H9 (cell line): ENCODE data around the gene PRUNE1. TPM values are rescaled to one million over a fixed set of nuclear protein-coding genes. Genes with fewer than 3 reads are reported as not detected.

Experiments used
- DNase-seq: peaks from one replicate; pipeline ENCODE4 v3.0.0-alpha.2; 2017
- H2AFZ ChIP-seq: one replicate; pipeline ENCODE4 v1.6.1; 2013; ENCODE audit warnings: mild to moderate bottlenecking, low read length, control low read depth, moderate library complexity
- H2AK5ac ChIP-seq: 2 replicates; pipeline ENCODE4 v1.6.1; 2013; ENCODE audit warnings: low read length, control low read depth, mixed read lengths; ENCODE audit not compliant: insufficient read length
- H2BK120ac ChIP-seq: one replicate; pipeline ENCODE4 v1.6.1; 2013; ENCODE audit warnings: low read depth, mild to moderate bottlenecking, low read length, control low read depth, inconsistent platforms; ENCODE audit not compliant: poor library complexity, severe bottlenecking
- H2BK12ac ChIP-seq: 2 replicates; pipeline ENCODE4 v1.6.1; 2013; ENCODE audit warnings: low read length, control low read depth, mixed read lengths, low read depth; ENCODE audit not compliant: insufficient read length
- H2BK15ac ChIP-seq: 2 replicates; pipeline ENCODE4 v1.6.1; 2013; ENCODE audit warnings: low read depth, low read length, control low read depth
- H2BK20ac ChIP-seq: one replicate; pipeline ENCODE4 v1.6.1; 2013; ENCODE audit warnings: low read depth, mild to moderate bottlenecking, low read length, control low read depth, inconsistent platforms; ENCODE audit not compliant: poor library complexity, severe bottlenecking
- H2BK5ac ChIP-seq: 2 replicates; pipeline ENCODE4 v1.6.1; 2013; ENCODE audit warnings: low read length, control low read depth, mixed read lengths; ENCODE audit not compliant: insufficient read length
- H3K14ac ChIP-seq: 2 replicates; pipeline ENCODE4 v1.6.1; 2013; ENCODE audit warnings: low read length, control low read depth; ENCODE audit not compliant: insufficient read depth
- H3K18ac ChIP-seq: 2 replicates; pipeline ENCODE4 v1.6.1; 2013; ENCODE audit warnings: low read depth, mild to moderate bottlenecking, mixed read lengths, low read length, control low read depth; ENCODE audit not compliant: insufficient read length
- H3K23ac ChIP-seq: 2 replicates; pipeline ENCODE4 v1.6.1; 2013; ENCODE audit warnings: low read length, control low read depth, mixed read lengths, low read depth; ENCODE audit not compliant: insufficient read length
- H3K23me2 ChIP-seq: 2 replicates; pipeline ENCODE4 v1.6.1; 2013; ENCODE audit warnings: low read depth, mild to moderate bottlenecking, mixed read lengths, low read length, control low read depth; ENCODE audit not compliant: insufficient read length, poor library complexity, severe bottlenecking
- H3K27ac ChIP-seq: 2 replicates; pipeline ENCODE4 v1.5.1; 2013; ENCODE audit warnings: low read length, control low read depth, mixed read lengths, low read depth; ENCODE audit not compliant: insufficient read length
- H3K27me3 ChIP-seq: 2 replicates; pipeline ENCODE4 v1.6.1; 2013; ENCODE audit warnings: low read length, control low read depth, inconsistent platforms; ENCODE audit not compliant: insufficient read depth
- H3K4ac ChIP-seq: 2 replicates; pipeline ENCODE4 v1.6.1; 2013; ENCODE audit warnings: low read depth, mild to moderate bottlenecking, control low read depth, inconsistent platforms, low read length, moderate library complexity
- H3K4me1 ChIP-seq: 2 replicates; pipeline ENCODE4 v1.6.1; 2013; ENCODE audit warnings: low read length, control low read depth, inconsistent platforms; ENCODE audit not compliant: insufficient read depth
- H3K4me2 ChIP-seq: 2 replicates; pipeline ENCODE4 v1.6.1; 2013; ENCODE audit warnings: low read length, control low read depth, mixed read lengths; ENCODE audit not compliant: insufficient read length, insufficient read depth
- H3K56ac ChIP-seq: 2 replicates; pipeline ENCODE4 v1.6.1; 2013; ENCODE audit warnings: low read depth, mild to moderate bottlenecking, mixed read lengths, low read length, control low read depth; ENCODE audit not compliant: insufficient read length
- H3K79me1 ChIP-seq: 2 replicates; pipeline ENCODE4 v1.6.1; 2013; ENCODE audit warnings: low read depth, mild to moderate bottlenecking, moderate library complexity, low read length, control low read depth, inconsistent platforms; ENCODE audit not compliant: insufficient read depth, poor library complexity, severe bottlenecking
- H3K79me2 ChIP-seq: 2 replicates; pipeline ENCODE4 v1.6.1; 2013; ENCODE audit warnings: low read length, control low read depth, inconsistent platforms; ENCODE audit not compliant: insufficient read depth
- H3K9ac ChIP-seq: 2 replicates; pipeline ENCODE4 v1.6.1; 2013; ENCODE audit warnings: low read length, control low read depth, mixed read lengths; ENCODE audit not compliant: insufficient read length; ENCODE audit errors: extremely low read depth
- H3K9me3 ChIP-seq: one replicate; pipeline ENCODE4 v1.6.1; 2013; ENCODE audit warnings: low read depth, low read length, inconsistent platforms; ENCODE audit not compliant: control insufficient read depth
- H3T11ph ChIP-seq: one replicate; pipeline ENCODE4 v1.6.1; 2013; ENCODE audit warnings: mild to moderate bottlenecking, low read length, control low read depth, inconsistent platforms
- H4K20me1 ChIP-seq: one replicate; pipeline ENCODE4 v1.6.1; 2013; ENCODE audit not compliant: control insufficient read depth, insufficient read length, insufficient read depth
- H4K5ac ChIP-seq: 2 replicates; pipeline ENCODE4 v1.6.1; 2013; ENCODE audit warnings: low read depth, mild to moderate bottlenecking, mixed read lengths, low read length, control low read depth; ENCODE audit not compliant: insufficient read length
- H4K8ac ChIP-seq: replicated peaks from 2 replicates; pipeline ENCODE4 v1.6.1; 2013; ENCODE audit warnings: low read length, control low read depth, mixed read lengths, low read depth; ENCODE audit not compliant: insufficient read length
- H4K91ac ChIP-seq: 2 replicates; pipeline ENCODE4 v1.6.1; 2013; ENCODE audit warnings: low read depth, mild to moderate bottlenecking, moderate library complexity, mixed read lengths, low read length, control low read depth; ENCODE audit not compliant: insufficient read length
- H3K27ac Mint-ChIP-seq, 3 experiments: 2 replicates in 2 of 3; 3 replicates in 1 of 3; pipeline ENCODE4 v1.8.0; 2020 to 2021; ENCODE audit warnings: mixed read lengths in 3 of 3, mild to moderate bottlenecking in 1 of 3, moderate library complexity in 1 of 3
- H3K27me3 Mint-ChIP-seq: 2 replicates; pipeline ENCODE4 v1.8.0; 2021; ENCODE audit warnings: low read depth, mild to moderate bottlenecking, moderate library complexity, mixed read lengths
- H3K36me3 Mint-ChIP-seq, 3 experiments: 2 replicates in 2 of 3; 3 replicates in 1 of 3; pipeline ENCODE4 v1.8.0; 2020 to 2021; ENCODE audit warnings: low read depth in 3 of 3, mixed read lengths in 3 of 3; ENCODE audit not compliant: insufficient read depth in 1 of 3
- H3K4me1 Mint-ChIP-seq, 2 experiments: 2 replicates each; pipeline ENCODE4 v1.8.0; 2020; ENCODE audit warnings: mixed read lengths in 2 of 2
- H3K4me3 Mint-ChIP-seq, 2 experiments: 2 replicates in 1 of 2; 3 replicates in 1 of 2; pipeline ENCODE4 v1.8.0; 2020 to 2021; ENCODE audit warnings: mild to moderate bottlenecking in 2 of 2, mixed read lengths in 2 of 2, moderate library complexity in 1 of 2
- H3K9me3 Mint-ChIP-seq, 2 experiments: 2 replicates in 1 of 2; 3 replicates in 1 of 2; pipeline ENCODE4 v1.8.0; 2020; ENCODE audit warnings: mild to moderate bottlenecking in 2 of 2, mixed read lengths in 2 of 2, moderate library complexity in 1 of 2
- WGBS: extraction: QIAGEN DNeasy Blood & Tissue Kit; methylation state at CpG from one replicate; pipeline ENCODE4 v1.1.7; 2013; ENCODE audit warnings: missing lambda C conversion rate, low lambda C conversion rate, mixed read lengths; ENCODE audit not compliant: insufficient read length; ENCODE audit errors: extremely low coverage; 5-methylcytosine and 5-hydroxymethylcytosine counted together
- total RNA-seq: library from RNA; stranded (reverse); gene quantifications from 2 replicates; pipeline ENCODE4 v1.2.1, GENCODE V29; 2021
- TF ChIP-seq, protein P1 (sequence below): fragments of 200-600 bp; sonication (generic); conservative IDR thresholded peaks from 3 replicates; pipeline ENCODE4 v1.8.0; 2021; ENCODE audit warnings: antibody characterized with exemption, mild to moderate bottlenecking

PRUNE1 gene
- total RNA-seq, 1 experiment from 2014 or later, result 22.3 TPM

DNA sequence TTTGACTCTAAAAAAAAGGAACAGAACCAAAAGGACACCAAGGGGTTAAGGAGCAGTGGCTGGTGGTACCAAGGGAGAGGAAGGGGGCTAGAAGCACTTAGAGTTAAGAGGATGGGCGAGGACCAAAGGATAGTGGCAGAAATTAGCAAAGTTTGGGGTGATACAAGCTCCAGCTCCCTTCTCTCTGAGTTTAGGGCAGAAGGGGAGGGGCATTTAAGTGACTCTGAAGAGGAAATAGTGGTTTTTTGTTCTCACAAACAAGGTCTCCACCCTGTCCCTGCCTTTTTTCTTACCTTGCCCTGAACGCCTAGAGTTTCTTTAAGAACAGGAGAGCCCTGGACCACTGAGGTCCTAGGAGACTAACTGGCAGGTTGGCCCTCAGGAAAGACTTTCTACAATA, 47.9 kb downstream of the PRUNE1 start:
- Histone ChIP-seq H3K23me2 (peaks cover 22% of the 10 kb centered on the region), H2BK120ac (no peak overlapping the region), H3K27ac (no peak overlapping the region), H2BK15ac (no peak overlapping the region), H3K4me2 (no peak overlapping the region), H3K79me2 (peaks cover 18% of the 10 kb centered on the region; the same call in 1 of the 2 replicates), H2BK5ac (no peak overlapping the region), H3K9ac (no peak overlapping the region), H3K27me3 (no peaks in the 10 kb centered on the region), H3K23ac (no peak overlapping the region), H2BK12ac (no peak overlapping the region), H3T11ph (no peak overlapping the region), H4K5ac (no peak overlapping the region), H2BK20ac (no peak overlapping the region), H4K8ac (no peak overlapping the region), H2AK5ac (no peak overlapping the region), H4K91ac (no peak overlapping the region), H4K20me1 (no peaks in the 10 kb centered on the region), H3K14ac (no peak overlapping the region), H3K4me1 (peaks cover 7% of the 10 kb centered on the region; the same call in 1 of the 2 replicates), H3K56ac (no peak overlapping the region), H3K4ac (no peak overlapping the region), H2AFZ (no peak overlapping the region), H3K9me3 (no peaks in the 10 kb centered on the region), H3K18ac (no peak overlapping the region), H3K79me1 (peaks cover 12% of the 10 kb centered on the region)
- H3K4me1 Mint-ChIP-seq, result peaks cover 27 to 31% of the 10 kb centered on the region in 2 experiments
- H3K4me3 Mint-ChIP-seq, result peak overlapping the region in 1 of 2 experiments; percentile 98; a peak in 2 of 5 replicates
- TF ChIP-seq, protein P1, sequence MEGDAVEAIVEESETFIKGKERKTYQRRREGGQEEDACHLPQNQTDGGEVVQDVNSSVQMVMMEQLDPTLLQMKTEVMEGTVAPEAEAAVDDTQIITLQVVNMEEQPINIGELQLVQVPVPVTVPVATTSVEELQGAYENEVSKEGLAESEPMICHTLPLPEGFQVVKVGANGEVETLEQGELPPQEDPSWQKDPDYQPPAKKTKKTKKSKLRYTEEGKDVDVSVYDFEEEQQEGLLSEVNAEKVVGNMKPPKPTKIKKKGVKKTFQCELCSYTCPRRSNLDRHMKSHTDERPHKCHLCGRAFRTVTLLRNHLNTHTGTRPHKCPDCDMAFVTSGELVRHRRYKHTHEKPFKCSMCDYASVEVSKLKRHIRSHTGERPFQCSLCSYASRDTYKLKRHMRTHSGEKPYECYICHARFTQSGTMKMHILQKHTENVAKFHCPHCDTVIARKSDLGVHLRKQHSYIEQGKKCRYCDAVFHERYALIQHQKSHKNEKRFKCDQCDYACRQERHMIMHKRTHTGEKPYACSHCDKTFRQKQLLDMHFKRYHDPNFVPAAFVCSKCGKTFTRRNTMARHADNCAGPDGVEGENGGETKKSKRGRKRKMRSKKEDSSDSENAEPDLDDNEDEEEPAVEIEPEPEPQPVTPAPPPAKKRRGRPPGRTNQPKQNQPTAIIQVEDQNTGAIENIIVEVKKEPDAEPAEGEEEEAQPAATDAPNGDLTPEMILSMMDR, result no peak
- no CpG with 5 or more reads among the region's 2 CpGs for WGBS
- DNase-seq, result no peak
- H3K27ac Mint-ChIP-seq, result peak overlapping the region in 1 of 3 experiments; percentile 23; a peak in 2 of 7 replicates
- no peaks in the 10 kb centered on the region for H3K27me3 Mint-ChIP-seq
- no peaks in the 10 kb centered on the region for H3K9me3 Mint-ChIP-seq
- H3K36me3 Mint-ChIP-seq, result peaks cover 23 to 69% (median 59%) of the 10 kb centered on the region in 3 experiments
